Astrocyte of the cerebellum (primary cell): Measurements from ENCODE around the gene SATB1.
"Not testable (repeated sequence)": the region's sequence is repeated elsewhere in the genome, so short reads cannot be mapped to it uniquely, and the experiment has no call there.

ENCODE experiments used
- DNase-seq: peaks from one replicate; pipeline ENCODE4 v3.0.0-alpha.2; 2011; ENCODE audit warnings: low read depth
- H3K4me3 ChIP-seq: 2 replicates; pipeline ENCODE4 v1.5.1; 2011; ENCODE audit warnings: mild to moderate bottlenecking, low read depth, low read length, moderate library complexity
- in situ Hi-C: cut with HindIII; loops from 2 replicates; pipeline ENCODE4 v1.10.0; 2017; ENCODE audit warnings: low sequenced_read_pairs
- TF ChIP-seq, protein P1 (sequence below): IDR thresholded peaks from 2 replicates; pipeline ENCODE4 v1.5.1; 2012; ENCODE audit warnings: low read length, low read depth, moderate library complexity, mild to moderate bottlenecking; ENCODE audit errors: missing control alignments

The SATB1 gene

DNA sequence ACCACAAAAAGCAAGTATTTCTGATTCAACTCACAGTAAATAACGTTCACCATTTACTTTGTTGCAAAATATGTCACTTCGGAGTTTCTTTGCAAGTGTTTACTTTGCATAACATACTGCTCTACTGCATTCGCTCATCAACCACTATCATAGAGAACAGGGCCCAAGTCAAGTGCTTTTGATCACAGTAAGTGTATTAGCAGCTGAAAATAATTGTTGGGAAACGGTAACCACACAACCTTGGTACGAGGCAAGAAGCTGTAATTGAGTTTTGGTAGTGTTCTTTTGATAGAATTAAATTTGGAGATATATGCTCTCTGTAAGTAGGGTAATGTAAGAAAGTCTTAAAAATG is 80.1 kb downstream of the SATB1 start:
- TF ChIP-seq, protein P1, sequence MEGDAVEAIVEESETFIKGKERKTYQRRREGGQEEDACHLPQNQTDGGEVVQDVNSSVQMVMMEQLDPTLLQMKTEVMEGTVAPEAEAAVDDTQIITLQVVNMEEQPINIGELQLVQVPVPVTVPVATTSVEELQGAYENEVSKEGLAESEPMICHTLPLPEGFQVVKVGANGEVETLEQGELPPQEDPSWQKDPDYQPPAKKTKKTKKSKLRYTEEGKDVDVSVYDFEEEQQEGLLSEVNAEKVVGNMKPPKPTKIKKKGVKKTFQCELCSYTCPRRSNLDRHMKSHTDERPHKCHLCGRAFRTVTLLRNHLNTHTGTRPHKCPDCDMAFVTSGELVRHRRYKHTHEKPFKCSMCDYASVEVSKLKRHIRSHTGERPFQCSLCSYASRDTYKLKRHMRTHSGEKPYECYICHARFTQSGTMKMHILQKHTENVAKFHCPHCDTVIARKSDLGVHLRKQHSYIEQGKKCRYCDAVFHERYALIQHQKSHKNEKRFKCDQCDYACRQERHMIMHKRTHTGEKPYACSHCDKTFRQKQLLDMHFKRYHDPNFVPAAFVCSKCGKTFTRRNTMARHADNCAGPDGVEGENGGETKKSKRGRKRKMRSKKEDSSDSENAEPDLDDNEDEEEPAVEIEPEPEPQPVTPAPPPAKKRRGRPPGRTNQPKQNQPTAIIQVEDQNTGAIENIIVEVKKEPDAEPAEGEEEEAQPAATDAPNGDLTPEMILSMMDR = no peak
- in situ Hi-C loops = no loop called here
- no peak overlapping the region for H3K4me3 ChIP-seq
- DNase-seq = no peak

DNA sequence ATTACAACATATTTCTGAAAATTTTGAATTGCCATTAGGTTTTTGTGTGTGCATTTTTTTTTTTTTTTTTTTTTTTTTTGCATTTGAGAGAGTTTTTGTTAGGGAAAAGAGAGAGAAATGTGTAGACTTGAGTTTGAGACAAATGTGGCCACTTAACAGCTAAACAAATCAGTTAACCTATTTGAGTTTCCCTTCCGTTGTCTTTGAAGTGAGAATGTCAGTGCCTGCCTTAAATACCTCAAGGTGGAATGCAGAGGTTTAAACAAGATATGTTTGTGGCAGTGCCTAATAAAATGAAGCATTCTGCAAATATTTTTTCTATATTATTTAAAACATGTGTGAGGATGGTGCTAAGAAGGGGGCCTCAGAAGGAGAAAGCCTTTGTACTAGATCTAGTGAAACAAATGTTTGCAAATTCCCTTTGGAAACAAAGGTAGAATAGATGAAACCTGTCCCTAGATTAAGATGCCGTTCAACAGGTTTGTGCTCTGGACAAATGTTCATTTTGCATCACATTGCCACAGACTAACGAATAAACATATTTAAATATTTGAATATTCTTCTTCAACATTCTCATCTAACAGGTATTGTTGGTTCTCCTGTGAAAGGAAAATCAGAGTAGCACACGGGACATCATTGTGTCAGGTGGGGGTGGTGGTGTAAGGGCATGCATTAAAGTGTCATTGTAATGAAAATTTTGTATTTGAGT is 80.7 kb downstream of the SATB1 start:
- DNase-seq = no peak
- in situ Hi-C loops = no loop called here

DNA sequence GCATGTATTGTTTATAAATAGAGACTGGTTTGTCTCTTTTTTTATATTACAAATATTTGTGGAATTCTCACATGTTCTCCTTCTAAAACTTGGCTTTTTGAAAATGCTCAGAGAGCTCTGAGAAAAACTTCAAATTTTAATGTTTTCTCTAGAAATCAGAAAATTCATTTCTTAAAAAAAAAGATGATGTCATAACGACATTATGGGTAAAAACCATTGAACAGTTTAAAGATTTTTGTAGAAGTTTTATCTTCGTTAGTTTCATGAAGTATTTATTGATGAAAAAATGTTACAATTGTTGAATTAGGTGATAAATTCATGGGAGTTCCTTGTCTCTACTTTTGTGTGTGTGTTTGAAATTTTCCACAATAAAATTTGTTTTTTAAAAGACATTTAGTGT is 81.3 kb downstream of the SATB1 start:
- TF ChIP-seq, protein P1 = no peak
- in situ Hi-C loops = no loop called here
- DNase-seq = no peak
- no peak overlapping the region for H3K4me3 ChIP-seq

More for the DNA sequence above, 80.7 kb downstream of the SATB1 start:
- TF ChIP-seq, protein P1 = no peak
- no peak overlapping the region for H3K4me3 ChIP-seq

DNA sequence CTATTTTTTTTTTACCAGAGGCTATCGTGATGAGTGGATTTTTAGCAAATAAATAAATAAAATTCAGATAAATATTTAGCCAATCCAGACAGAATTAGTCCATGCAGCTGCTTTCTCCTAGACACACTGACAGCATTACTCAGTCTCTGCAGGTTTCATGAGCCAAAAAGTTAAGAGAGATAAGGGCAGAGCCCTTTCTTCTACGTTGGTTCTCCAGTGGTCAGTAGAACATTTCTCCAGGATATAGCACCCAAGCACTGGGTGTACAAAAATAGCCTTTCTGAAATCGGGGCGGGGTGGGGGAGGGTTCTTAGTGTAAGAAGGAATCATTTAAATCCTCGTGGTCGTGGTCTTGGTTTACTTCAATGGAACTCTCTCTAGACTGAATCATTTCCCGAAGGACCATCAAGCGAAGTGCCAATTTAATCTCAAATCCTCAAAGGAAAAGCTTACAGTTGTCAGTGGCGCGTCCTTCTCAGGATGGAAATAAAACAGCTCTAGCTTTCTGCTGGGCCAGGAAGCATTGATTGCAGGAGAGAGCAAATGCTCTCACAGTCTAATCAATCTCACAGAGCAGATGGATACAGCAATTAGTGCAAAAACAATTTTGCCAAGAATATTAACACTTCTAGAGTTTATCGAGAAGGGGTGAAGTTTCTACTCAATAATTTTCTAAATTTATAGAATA is 86.2 kb downstream of the SATB1 start:
- H3K4me3 ChIP-seq = no peak overlapping the region
- TF ChIP-seq, protein P1 = no peak
- no peak for DNase-seq
- in situ Hi-C loops = no loop called here

DNA sequence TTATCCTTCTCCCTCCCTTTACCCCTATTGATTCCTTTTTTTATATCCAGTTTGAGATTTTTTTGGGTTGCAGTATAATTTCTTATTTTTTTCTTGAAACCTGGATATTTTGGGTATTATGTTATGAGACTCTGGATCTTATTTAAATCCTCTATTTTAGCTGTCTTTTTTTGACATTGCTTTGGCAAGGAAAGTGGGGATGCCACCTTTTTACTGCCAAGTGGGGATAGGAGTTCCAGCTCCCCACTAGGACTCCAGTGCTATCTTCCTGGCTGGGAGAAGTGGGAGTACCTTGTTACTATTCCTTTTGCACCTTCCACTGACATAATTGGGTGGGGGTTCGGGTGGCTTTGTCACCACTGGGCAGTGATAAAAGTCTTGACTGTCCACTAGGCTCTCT is 87.9 kb downstream of the SATB1 start:
- no peak overlapping the region for H3K4me3 ChIP-seq
- no peak for DNase-seq
- in situ Hi-C loops = no loop called here
- TF ChIP-seq, protein P1 = no peak

DNA sequence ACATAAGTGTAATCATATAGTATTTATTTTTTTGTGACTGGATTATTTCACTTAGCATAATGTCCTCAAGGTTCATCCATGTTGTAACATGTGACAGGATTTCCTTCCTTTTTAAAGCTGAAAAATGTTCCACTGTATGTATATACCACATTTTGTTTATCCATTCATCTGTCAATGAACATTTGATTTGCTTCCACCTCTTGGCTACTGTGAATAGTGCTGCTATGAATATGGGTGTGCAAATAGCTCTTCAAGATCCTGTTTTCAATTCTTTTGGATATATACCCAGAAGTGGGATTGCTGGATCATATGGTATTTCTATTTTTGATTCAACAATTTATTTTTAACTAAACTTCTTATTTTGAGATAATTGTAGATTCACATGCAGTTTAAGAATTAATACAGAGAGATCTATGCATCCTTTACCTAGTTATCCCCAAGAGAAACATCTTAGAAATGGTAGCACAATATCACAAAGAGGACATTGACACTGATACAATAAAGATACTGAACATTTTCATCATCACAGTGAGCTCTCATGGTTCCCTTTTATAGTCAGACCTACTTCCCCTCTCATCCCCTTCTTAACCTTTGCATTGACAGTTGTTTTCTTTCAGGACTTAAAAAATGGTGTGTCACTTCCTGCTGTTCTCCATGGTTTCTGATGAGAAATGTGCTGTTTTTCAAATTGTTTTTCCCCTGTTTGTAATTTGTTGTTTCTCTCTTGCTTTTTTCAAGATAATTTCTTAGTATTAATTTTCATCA is 90.1 kb downstream of the SATB1 start:
- in situ Hi-C loops = no loop called here
- TF ChIP-seq, protein P1 = no peak
- no peak overlapping the region for H3K4me3 ChIP-seq
- DNase-seq = no peak

DNA sequence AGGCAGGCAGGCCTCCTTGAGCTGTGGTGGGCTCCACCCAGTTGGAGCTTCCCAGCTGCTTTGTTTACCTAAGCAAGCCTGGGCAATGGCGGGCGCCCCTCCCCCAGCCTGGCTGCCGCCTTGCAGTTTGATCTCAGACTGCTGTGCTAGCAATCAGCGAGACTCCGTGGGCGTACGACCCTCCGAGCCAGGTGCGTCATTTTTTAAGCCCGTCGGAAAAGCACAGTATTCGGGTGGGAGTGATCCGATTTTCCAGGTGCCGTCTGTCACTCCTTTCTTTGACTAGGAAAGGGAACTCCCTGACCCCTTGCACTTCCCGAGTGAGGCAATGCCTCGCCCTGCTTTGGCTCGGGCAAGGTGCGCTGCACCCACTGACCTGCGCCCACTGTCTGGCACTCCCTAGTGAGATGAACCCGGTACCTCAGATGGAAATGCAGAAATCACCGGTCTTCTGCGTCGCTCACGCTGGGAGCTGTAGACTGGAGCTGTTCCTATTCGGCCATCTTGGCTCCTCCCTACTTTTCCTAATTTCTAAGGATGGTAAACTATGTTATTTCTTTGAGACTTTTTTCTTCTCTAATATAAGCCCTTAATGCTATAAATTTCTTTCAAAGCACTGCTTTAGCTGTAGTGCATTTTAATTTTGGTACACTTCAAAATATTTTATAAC is 94.2 kb downstream of the SATB1 start:
- H3K4me3 ChIP-seq, DNase-seq, in situ Hi-C loops: not testable (repeated sequence)
